ENCODE results near the gene NAA10.

NAA10 gene

GRCh38 chrX:153909024-153909979 is 25.5 kb downstream of the NAA10 start:
- DNase-seq (ENCODE audit: low read depth), result no peak

- no peak for DNase-seq (ENCODE audit: low read depth)
Observed at GRCh38 chrX:153908219-153908860, 26.5 kb downstream of the NAA10 start.

DNA sequence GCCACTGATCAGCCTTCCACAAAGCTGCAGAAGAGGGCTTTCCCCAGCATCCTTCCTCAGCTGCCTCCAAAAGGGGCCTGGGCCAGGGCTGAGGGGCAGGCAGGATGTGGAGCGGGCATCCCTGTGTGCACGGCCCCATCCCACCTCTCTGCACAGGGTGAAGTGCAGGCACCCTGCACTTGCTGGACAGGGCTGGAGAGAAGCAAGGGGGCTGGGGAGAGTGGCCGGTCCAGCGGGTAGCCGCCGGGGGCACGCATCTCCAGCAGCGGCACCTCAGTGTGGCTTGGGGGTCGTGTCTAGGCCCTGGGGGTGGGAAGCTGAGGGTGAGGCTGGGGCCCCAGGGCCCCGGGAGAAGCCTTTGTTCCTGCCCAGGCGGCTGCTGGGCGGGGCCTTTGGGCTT is 27.4 kb downstream of the NAA10 start:
- DNase-seq (ENCODE audit: low read depth), result no peak

DNA sequence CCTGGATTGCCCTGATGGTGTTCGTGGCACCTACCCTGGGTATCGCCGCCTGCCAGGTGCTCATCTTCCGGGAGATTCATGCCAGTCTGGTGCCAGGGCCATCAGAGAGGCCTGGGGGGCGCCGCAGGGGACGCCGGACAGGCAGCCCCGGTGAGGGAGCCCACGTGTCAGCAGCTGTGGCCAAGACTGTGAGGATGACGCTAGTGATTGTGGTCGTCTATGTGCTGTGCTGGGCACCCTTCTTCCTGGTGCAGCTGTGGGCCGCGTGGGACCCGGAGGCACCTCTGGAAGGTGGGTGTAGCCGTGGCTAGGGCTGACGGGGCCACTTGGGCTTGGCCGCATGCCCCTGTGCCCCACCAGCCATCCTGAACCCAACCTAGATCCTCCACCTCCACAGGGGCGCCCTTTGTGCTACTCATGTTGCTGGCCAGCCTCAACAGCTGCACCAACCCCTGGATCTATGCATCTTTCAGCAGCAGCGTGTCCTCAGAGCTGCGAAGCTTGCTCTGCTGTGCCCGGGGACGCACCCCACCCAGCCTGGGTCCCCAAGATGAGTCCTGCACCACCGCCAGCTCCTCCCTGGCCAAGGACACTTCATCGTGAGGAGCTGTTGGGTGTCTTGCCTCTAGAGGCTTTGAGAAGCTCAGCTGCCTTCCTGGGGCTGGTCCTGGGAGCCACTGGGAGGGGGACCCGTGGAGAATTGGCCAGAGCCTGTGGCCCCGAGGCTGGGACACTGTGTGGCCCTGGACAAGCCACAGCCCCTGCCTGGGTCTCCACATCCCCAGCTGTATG is 28.5 kb downstream of the NAA10 start:
- no peak for DNase-seq (ENCODE audit: low read depth)

DNA sequence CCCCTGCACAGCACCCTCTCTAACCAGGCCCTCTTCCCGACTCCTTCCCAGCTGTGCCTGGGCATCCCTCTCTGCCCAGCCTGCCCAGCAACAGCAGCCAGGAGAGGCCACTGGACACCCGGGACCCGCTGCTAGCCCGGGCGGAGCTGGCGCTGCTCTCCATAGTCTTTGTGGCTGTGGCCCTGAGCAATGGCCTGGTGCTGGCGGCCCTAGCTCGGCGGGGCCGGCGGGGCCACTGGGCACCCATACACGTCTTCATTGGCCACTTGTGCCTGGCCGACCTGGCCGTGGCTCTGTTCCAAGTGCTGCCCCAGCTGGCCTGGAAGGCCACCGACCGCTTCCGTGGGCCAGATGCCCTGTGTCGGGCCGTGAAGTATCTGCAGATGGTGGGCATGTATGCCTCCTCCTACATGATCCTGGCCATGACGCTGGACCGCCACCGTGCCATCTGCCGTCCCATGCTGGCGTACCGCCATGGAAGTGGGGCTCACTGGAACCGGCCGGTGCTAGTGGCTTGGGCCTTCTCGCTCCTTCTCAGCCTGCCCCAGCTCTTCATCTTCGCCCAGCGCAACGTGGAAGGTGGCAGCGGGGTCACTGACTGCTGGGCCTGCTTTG is 29.2 kb downstream of the NAA10 start:
- no peak for DNase-seq (ENCODE audit: low read depth)

GRCh38 chrX:153903991-153904957 is 30.6 kb downstream of the NAA10 start, which contains the start of gene AVPR2:
AVPR2 (plus strand) TSS chrX:153904673; CDS start chrX:153905146, 473 bp downstream.
- no peak for DNase-seq (ENCODE audit: low read depth)

DNA sequence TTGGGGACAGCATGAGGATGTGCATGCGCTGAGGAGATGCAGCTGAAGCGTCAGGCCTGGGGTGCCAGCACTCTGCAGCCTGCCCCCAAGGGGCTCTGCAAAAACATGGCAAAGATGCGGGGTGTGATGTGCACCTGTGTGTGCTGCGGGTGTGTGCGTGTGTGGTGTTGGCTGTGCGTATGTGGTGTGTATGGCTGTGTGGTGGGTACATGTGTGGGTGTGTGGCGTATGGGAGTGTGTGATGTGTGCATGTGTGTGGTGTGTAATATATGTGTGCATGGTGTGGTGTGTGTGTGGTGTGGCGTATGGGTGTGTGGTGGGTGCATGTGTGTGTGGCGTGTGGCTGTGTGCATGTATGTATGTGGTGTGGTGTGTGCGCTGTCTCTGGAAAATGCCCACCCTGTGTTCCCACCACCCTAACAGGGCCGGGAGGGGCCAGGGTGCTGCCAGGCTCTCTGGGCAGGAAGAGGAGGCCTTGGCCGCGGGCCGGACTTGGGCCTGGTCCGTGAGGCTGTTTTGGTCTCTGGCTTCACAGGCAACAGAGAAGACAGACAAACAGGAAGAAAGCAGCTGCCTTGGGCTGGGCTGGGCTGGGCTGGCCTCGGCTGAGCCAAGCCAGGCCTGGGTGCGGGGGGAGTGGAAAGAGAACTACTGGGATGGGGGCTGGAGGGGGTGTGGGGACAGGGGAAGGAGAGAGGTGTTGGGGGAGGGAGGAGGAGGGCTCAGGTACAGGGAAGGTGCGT is 31.4 kb downstream of the NAA10 start:
- no peak for DNase-seq (ENCODE audit: low read depth)

- no peak for DNase-seq (ENCODE audit: low read depth)
Observed at GRCh38 chrX:153902385-153902784, 32.5 kb downstream of the NAA10 start.

DNA sequence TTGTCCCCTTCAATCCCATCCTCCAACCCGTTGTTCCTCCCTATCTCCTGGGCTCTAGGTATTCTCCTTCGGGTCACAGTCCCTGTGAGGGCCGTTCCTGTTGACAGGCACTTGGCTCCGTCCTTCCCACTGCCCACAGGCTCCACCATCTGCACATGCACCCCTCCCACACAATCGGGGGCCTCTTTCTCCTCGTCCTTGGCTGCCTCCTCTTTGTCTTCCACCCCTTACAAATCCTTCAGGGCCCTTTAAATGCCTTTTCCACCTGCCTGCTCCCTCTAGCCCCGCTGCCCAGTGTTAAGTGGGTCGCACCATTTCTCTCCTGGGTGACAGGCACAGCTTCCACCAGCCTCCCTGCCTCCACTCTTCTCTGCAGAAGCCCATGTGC is 33.1 kb downstream of the NAA10 start:
- no peak for DNase-seq (ENCODE audit: low read depth)

DNA sequence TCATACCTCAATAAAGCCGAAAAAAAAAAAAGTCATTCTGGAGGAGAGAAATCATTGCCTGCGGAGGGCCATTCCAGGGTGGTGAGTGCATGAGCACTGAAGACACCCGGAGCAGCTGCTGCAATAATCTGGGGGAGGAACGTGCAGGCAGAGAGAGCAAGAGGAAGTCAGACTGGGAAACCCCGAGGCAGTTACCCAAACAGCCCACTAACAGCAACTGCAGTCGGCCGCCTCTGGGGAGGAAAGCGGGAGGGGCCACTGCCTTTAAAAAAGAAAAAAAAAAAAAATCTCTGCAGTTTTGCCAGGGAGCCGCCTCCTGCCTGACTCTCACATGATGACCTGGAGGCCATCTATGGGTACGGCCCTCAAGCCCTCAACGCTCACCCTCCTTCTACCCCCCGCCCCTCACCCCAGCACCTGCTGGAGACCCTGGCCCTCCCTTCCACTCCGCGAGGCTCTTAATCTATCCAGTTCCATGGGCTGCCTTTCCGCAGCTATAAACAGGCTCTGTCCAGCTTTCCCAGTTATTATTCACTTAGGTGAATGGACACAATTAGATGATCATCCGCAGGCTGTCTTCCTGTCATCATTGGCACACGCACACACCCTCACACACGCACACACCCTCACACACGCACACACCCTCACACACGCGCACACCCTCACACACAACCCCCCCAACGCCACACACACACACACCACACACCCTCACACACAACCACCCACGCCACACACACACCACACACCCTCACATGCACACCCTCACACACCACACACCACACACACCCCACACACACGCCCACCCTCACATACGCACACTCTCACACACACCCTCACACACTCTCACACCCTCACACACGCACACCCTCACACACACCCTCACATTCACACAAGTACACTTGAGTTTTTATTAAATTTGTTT is 33.7 kb downstream of the NAA10 start:
- peak; percentile 66 for DNase-seq (ENCODE audit: low read depth)

GRCh38 chrX:153897899-153898298 is 36.9 kb downstream of the NAA10 start:
- no peak for DNase-seq (ENCODE audit: low read depth)

- DNase-seq (ENCODE audit: low read depth), result no peak
Observed at GRCh38 chrX:153889123-153889522, 45.7 kb downstream of the NAA10 start.

- no peak for DNase-seq (ENCODE audit: low read depth)
Observed at GRCh38 chrX:153888344-153888743, 46.5 kb downstream of the NAA10 start.

DNA sequence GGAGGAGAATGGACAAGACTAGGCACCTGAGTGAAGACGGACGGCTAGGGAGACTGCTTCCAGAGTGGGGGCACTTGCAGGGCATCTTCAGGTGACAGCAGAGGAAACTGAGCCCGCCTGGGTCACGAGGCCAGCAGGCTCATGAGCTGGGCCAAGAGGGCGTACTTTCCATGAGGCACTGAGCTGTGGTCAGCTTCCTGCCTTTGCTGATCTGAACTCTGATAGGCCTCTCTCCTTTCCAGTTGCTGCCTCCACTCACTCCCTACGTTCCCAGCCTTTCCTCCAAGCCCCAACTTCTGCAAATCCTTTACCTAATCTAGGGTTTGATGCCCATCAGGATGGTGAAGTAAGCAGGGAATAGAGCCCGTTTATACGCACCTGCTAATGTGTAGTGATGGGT is 47.5 kb downstream of the NAA10 start:
- no peak for DNase-seq (ENCODE audit: low read depth)

- DNase-seq (ENCODE audit: low read depth), result no peak
Observed at GRCh38 chrX:153886915-153887314, 47.9 kb downstream of the NAA10 start.

DNA sequence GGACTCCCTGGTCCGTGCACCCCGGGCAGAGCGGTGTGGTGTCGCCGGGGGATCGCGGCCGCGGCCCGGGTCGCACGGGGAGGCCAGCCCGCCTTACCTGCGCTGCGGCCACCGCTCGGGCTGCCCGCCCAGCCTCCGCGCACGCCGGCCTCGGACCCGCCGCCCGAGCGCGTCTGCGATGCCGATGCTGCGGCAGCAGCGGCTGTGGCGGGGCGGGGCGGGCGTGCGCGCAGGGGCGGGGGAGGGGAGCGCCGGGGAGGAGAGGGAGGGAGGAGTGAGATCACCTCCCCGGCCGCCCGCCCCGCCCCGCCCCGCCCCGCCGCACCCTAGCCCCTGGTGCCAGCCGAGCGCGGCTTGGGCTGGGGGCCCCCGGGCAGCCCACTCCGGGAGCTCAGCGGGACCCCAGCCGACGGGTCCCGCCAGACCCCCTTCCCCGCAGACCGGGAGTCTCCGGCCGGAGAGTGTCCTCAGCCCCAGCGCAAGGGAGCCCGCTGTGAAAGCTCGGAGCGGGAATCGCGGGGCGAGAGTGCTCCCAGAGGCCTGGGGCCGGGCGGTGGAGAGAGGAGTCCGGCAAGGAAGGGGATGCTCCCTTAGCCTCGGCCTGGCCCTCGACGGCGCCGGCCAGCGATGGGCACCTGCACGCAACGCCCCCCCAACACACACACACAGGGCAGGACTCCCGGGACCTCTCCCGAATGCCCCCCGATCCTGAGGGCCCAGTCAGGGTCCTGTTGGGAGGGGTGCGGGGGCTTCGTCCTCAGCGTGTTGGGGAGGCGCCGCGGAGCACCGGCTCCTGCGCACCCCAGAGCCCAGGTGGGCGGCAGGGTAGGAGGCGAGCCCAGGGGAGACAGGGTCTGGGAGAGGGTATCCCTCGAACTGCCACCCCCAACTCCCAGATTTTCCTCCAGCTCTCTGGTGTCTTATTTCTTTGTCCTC is 48.6 kb downstream of the NAA10 start, which contains the start of gene L1CAM:
Gene L1CAM (minus strand): TSS at position 206 of the 936 bp plus-strand sequence. CDS start 10,337 bp downstream, outside the sequence.
- no peak for DNase-seq (ENCODE audit: low read depth)

DNA sequence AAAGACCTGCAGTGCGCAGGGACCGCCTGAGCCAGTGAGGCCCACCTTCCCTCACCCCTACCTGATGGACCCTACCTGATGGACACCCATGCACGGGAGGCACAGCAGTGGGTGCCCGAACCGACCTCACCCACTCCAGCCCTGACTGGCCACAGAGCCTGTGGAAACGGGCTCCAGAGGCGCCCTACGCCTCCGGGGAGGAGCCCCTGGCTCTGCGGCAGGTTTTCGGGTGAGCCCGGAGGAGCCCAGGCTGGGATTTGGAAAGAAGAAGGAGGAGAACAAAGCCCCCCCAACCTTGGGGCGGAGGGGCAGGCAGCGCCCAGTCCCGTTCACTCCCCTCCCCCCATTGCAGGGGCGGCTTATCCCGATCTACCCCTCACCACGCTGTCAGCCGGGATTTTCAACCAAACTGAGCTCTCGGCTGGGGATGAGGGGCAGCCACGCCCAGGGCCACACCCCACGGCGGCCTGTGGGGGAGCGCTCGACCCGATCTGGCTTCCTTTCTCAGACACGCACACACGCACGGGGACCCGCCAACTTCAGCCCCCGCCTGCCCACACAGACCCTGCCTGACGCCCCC is 49.5 kb downstream of the NAA10 start:
- DNase-seq (ENCODE audit: low read depth), result no peak
